Peyer's patch (tissue), 4 donors: ENCODE data around the gene ABCB8. TPM values are rescaled to one million over a fixed set of nuclear protein-coding genes. Genes with fewer than 3 reads are reported as not detected.

Experiments used
- DNase-seq, 3 donors: peaks; one replicate each; pipeline ENCODE4 v3.0.0-alpha.2; 2017 to 2019
- H3K27ac ChIP-seq, 4 donors: fragments of 200-600 bp; sonication (generic); one replicate each; pipeline ENCODE4 v1.5.1; 2016 to 2019
- H3K27me3 ChIP-seq, 2 donors: fragments of 200-600 bp; sonication (generic); one replicate each; pipeline ENCODE4 v1.5.1; 2019
- H3K36me3 ChIP-seq, 3 donors: fragments of 200-600 bp; sonication (generic); one replicate each; pipeline ENCODE4 v1.5.1; 2016 to 2019
- H3K4me1 ChIP-seq, 4 donors: fragments of 200-600 bp; sonication (generic); one replicate each; pipeline ENCODE4 v1.5.1; 2016 to 2019
- H3K4me3 ChIP-seq, 4 donors: fragments of 200-600 bp; sonication (generic); 1 replicate in 3 of 4; 2 replicates in 1 of 4; pipeline ENCODE4 v1.5.1; 2016 to 2019; ENCODE audit warnings: mild to moderate bottlenecking in 1 of 4
- H3K9me3 ChIP-seq, 4 donors: fragments of 200-600 bp; sonication (generic); one replicate each; pipeline ENCODE4 v1.5.1; 2016 to 2019; ENCODE audit warnings: mild to moderate bottlenecking in 1 of 4
- POLR2A ChIP-seq, 2 donors: fragments of 450-650 bp; IDR thresholded peaks; one replicate each; pipeline ENCODE4 v1.5.1; 2017; ENCODE audit warnings: antibody characterized with exemption in 2 of 2, mild to moderate bottlenecking in 2 of 2, moderate library complexity in 2 of 2
- total RNA-seq, 4 donors: library from RNA; depleted of rRNA; stranded (reverse); fragments of >200 nt; gene quantifications; one replicate each; pipeline ENCODE4 v1.1.0, GENCODE V29; 2016
- TF ChIP-seq, protein P1 (sequence below), 6 experiments: fragments of 450-650 bp in 4 of 6; fragments of 200-600 bp in 2 of 6; sonication (generic) in 1 of 6; IDR thresholded peaks; one replicate each; pipeline ENCODE4 v1.5.1; 2017 to 2019; ENCODE audit warnings: antibody characterized with exemption in 6 of 6, mild to moderate bottlenecking in 3 of 6, moderate library complexity in 1 of 6

The ABCB8 gene
- total RNA-seq, 4 donors from 2014 or later: 23.1 to 79.7 (median 42.7) TPM

DNA sequence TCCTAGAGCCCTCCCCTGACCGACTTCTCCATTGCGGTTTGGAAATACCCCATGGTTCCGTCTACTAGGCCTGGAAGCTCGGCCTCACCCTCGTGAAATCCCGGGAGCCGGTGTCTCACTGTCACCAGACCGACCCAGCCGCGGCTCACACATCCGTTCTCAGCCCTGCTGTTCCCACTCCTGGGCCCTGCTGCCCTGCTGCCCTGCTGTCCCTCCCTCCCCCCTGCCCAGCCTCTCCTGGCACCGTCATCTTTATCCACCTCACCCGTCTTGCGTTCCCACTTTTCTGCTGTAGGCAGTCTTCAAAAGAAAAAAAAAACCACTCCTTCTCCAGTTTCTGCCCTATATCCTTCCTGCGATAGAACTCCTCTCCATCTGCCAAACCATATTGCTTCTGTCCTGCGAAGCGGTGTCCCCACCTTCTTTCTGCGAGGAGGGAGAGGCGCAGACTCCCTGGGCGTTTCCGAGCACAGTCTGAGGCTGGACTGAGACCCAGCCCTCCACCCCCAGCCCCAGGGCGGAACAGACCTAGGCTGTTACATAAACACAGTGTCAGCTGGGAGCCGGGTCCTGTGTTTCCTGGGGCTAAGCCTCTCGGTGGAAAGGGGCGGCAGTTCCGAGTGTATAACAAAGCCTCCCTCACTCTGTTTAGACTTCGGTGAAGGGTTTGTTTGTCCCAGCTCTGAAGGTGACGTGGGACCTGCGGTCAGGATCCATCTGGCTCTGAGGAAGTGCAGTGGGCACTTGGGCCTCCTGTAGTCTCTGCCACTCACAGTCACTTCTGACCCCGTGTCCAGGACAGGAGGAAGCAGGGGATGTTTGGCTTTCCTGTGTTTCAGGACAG is 60.8 kb downstream of the ABCB8 start:
- peak in 1 of 3 donors; percentile 67 for DNase-seq
- peak overlapping the region; percentile 73 to 86 (median 78) for H3K27ac ChIP-seq
- H3K36me3 ChIP-seq: peaks cover 0 to 5% (median 0%) of the 10 kb centered on the region in 3 donors
- no peaks in the 10 kb centered on the region for H3K9me3 ChIP-seq
- peaks cover 0 to 49% (median 10%) of the 10 kb centered on the region in 4 donors for H3K4me1 ChIP-seq
- H3K27me3 ChIP-seq: no peaks in the 10 kb centered on the region
- H3K4me3 ChIP-seq: peak overlapping the region in 2 of 4 donors; percentile 94 to 97
- TF ChIP-seq POLR2A (IDR thresholded peaks at IDR 0.05): no peak
- TF ChIP-seq, protein P1, sequence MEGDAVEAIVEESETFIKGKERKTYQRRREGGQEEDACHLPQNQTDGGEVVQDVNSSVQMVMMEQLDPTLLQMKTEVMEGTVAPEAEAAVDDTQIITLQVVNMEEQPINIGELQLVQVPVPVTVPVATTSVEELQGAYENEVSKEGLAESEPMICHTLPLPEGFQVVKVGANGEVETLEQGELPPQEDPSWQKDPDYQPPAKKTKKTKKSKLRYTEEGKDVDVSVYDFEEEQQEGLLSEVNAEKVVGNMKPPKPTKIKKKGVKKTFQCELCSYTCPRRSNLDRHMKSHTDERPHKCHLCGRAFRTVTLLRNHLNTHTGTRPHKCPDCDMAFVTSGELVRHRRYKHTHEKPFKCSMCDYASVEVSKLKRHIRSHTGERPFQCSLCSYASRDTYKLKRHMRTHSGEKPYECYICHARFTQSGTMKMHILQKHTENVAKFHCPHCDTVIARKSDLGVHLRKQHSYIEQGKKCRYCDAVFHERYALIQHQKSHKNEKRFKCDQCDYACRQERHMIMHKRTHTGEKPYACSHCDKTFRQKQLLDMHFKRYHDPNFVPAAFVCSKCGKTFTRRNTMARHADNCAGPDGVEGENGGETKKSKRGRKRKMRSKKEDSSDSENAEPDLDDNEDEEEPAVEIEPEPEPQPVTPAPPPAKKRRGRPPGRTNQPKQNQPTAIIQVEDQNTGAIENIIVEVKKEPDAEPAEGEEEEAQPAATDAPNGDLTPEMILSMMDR (IDR thresholded peaks at IDR 0.05): no peak

DNA sequence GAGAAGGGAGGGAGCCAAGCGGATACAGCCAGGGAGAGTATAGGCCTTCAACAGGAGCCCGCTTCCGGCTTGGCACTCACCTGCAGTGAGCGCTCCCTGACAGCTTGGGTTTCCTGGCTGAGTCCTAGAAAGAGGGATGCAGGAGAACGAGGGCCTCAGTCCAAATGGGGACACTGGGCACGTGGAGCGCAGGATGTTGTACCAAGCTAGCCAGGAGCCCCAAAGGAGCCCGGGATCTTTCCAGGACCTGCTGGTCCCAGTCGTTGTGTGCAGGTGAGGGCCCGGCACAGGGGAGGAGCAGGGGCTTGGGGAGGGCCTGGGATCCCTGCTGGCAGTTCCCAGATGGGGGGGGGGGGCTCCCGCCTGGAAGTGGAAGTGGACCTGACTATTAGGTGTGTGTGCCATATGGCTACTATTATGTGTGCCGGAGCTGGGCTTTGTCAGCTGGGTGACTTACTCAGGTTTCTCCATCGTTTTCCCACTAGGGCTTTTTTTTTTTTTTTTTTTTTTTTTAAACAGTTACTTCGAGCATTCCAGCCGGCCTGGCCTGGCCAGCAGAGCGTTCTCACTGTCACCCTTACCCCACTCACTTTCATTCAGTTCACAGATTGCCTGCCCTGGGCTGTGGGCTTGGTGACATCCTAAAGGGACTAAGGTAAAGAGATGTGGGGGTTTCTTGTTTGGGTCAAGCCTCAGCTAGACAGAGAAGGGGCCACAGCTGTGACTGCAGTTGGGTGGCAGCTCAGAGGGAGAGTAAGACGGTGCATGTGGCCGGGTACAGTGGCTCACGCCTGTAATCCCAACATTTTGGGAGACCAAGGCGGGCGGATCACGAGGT is 61.9 kb downstream of the ABCB8 start:
- no peaks in the 10 kb centered on the region for H3K9me3 ChIP-seq
- no peaks in the 10 kb centered on the region for H3K27me3 ChIP-seq
- H3K4me3 ChIP-seq: peak overlapping the region in 2 of 4 donors; percentile 94 to 97
- no peak for TF ChIP-seq POLR2A (IDR thresholded peaks at IDR 0.05)
- TF ChIP-seq, protein P1 (IDR thresholded peaks at IDR 0.05): no peak
- DNase-seq: no peak
- peaks cover 0 to 49% (median 10%) of the 10 kb centered on the region in 4 donors for H3K4me1 ChIP-seq
- H3K36me3 ChIP-seq: peaks cover 0 to 5% (median 0%) of the 10 kb centered on the region in 3 donors
- peak overlapping the region; percentile 73 to 86 (median 78) for H3K27ac ChIP-seq

DNA sequence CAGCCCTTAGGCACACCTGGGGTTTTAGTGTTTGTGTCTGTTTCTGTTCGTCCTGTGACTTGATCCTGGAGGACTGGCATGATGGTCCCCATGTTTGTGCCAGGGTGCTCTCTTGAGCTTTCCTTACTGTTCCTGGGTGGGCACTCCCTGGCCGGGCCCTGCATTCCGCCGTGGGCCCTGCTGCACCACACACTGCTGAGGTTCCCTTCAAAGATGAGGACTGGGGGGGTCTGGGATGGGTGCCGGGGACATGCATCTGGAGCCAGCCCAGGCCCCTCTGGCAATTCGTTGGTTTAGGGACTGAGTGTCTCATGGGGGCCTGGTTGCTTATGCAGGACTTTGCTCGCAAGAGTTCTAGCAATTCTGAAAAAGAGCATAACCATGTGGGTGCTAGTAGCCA is 62.8 kb downstream of the ABCB8 start:
- H3K9me3 ChIP-seq: no peaks in the 10 kb centered on the region
- H3K27me3 ChIP-seq: no peaks in the 10 kb centered on the region
- peaks cover 0 to 42% (median 10%) of the 10 kb centered on the region in 4 donors for H3K4me1 ChIP-seq
- DNase-seq: no peak
- H3K27ac ChIP-seq: no peak overlapping the region
- TF ChIP-seq POLR2A (IDR thresholded peaks at IDR 0.05): no peak
- TF ChIP-seq, protein P1 (IDR thresholded peaks at IDR 0.05): no peak
- peaks cover 0 to 5% (median 0%) of the 10 kb centered on the region in 3 donors for H3K36me3 ChIP-seq
- no peak overlapping the region for H3K4me3 ChIP-seq

DNA sequence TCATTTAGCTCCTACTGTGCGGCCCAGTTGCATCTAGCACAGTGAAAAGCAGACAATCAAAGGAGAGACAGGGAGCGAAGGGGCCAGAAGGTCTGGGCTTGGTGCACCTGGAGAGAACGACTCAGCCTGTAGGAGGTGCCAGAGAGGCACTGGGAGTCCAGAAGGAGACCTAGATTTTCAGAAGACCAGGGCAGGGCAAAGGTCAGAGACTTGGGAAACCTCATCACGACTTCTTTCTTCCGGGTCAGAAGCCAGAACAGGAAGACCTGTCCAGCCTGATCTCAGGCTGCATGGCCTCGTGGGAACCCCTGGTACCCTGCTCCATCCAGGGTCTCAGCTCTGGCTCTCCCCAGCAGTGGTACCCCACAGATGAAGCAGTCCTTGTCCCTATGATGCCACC is 63.2 kb downstream of the ABCB8 start:
- no peak overlapping the region for H3K4me3 ChIP-seq
- H3K4me1 ChIP-seq: peaks cover 0 to 42% (median 10%) of the 10 kb centered on the region in 4 donors
- peaks cover 0 to 5% (median 0%) of the 10 kb centered on the region in 3 donors for H3K36me3 ChIP-seq
- peak overlapping the region in 1 of 4 donors; percentile 39 for H3K27ac ChIP-seq
- TF ChIP-seq, protein P1 (IDR thresholded peaks at IDR 0.05): peak in 4 of 6 experiments; percentile 47 to 77 (median 66)
- no peak for TF ChIP-seq POLR2A (IDR thresholded peaks at IDR 0.05)
- DNase-seq: peak in 2 of 3 donors; percentile 69 to 85
- no peaks in the 10 kb centered on the region for H3K27me3 ChIP-seq
- H3K9me3 ChIP-seq: no peaks in the 10 kb centered on the region

DNA sequence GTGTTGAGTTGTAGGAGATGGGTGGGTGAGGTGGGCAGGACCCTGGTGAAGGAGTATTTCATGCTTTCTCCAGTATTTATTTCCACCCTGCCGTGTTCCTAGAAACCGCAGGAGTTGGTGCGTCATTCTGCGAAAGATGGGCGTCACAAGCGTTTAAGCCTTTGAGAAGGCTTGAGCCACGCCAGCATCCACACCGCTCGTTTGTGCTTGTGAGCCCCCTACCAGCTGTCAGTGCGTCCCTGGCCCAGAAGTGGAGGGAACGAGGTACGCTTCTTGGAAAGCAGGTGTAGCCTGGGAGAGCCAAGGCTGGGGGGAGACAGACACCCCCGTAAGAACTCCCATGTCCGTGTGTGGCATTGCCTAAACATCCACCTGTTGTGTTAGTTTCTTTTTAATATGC is 63.7 kb downstream of the ABCB8 start:
- Histone ChIP-seq H3K27ac (peak overlapping the region in 1 of 4 donors; percentile 39), H3K9me3 (no peaks in the 10 kb centered on the region), H3K4me1 (peaks cover 0 to 42% (median 10%) of the 10 kb centered on the region in 4 donors), H3K27me3 (no peaks in the 10 kb centered on the region), H3K36me3 (peaks cover 0 to 5% (median 0%) of the 10 kb centered on the region in 3 donors), H3K4me3 (no peak overlapping the region)
- no peak for DNase-seq
- no peak for TF ChIP-seq POLR2A (IDR thresholded peaks at IDR 0.05)
- TF ChIP-seq, protein P1 (IDR thresholded peaks at IDR 0.05): no peak
